ENCODE data around the gene TBC1D1. TPM values are rescaled to one million over a fixed set of nuclear protein-coding genes. Genes with fewer than 3 reads are reported as not detected.

The TBC1D1 gene
- total RNA-seq, 1 donor, result 101 TPM

DNA sequence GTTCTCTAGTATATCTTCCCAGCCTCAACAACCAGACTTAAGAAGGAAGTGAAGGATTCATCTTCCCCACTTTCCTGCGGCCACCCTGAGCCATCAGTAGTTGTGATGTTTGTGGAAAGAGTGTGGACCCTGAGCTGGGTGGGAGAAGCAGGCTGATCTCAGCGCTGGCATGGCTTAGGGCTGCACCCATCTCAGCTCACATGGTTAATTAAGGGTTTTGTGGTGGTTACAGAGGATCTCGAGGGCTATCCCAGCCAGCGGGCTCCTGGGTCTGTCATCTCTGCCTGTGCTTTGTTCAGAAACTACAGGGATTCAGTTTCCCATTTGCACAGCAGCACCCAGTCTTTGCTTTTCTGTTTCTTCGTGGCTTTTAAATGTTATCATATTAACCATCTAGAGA lies 232.7 kb downstream of the TBC1D1 start:
- no peak for DNase-seq (ENCODE audit: low read depth)
- TF ChIP-seq, protein P1, sequence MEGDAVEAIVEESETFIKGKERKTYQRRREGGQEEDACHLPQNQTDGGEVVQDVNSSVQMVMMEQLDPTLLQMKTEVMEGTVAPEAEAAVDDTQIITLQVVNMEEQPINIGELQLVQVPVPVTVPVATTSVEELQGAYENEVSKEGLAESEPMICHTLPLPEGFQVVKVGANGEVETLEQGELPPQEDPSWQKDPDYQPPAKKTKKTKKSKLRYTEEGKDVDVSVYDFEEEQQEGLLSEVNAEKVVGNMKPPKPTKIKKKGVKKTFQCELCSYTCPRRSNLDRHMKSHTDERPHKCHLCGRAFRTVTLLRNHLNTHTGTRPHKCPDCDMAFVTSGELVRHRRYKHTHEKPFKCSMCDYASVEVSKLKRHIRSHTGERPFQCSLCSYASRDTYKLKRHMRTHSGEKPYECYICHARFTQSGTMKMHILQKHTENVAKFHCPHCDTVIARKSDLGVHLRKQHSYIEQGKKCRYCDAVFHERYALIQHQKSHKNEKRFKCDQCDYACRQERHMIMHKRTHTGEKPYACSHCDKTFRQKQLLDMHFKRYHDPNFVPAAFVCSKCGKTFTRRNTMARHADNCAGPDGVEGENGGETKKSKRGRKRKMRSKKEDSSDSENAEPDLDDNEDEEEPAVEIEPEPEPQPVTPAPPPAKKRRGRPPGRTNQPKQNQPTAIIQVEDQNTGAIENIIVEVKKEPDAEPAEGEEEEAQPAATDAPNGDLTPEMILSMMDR (IDR thresholded peaks at IDR 0.05; ENCODE audit: insufficient read depth, low read depth, low read length), result no peak
- H3K4me3 ChIP-seq (ENCODE audit: low read depth, low read length), result no peak overlapping the region

DNA sequence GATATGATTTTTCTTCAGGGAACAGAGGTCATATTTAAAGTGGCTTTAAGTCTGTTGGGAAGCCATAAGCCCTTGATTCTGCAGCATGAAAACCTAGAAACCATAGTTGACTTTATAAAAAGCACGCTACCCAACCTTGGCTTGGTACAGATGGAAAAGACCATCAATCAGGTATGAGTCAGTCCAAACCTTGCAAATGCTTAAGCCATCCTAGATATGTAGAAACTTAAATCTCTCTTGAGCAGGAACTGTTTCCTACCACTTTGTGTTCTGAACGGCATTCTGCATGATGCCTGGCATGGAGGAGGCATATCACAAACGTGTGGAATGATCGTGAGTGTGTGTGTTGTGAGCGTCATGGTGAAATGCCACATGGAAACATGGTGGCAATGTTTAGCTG lies 234.1 kb downstream of the TBC1D1 start:
- no peak for DNase-seq (ENCODE audit: low read depth)
- no peak overlapping the region for H3K4me3 ChIP-seq (ENCODE audit: low read depth, low read length)
- TF ChIP-seq, protein P1 (IDR thresholded peaks at IDR 0.05; ENCODE audit: insufficient read depth, low read depth, low read length), result no peak

DNA sequence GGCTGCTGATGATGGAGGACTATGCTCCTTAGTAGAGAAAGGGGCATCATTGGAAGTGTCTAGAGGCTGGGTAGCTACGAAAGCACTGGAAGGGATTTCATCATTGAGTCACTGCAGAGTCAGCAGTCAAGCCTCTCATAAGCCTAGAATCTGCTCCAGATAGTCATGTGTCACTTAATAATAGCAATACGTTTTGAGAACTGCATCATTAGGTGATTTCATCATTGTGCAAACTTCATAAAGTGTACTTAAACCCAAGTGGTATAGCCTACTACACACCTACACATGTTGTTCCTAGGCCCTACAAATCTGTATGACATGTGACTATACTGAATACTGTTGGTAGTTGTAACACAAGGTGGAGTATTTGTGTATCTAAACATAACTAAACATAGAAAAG lies 234.9 kb downstream of the TBC1D1 start:
- DNase-seq (ENCODE audit: low read depth), result no peak
- TF ChIP-seq, protein P1 (IDR thresholded peaks at IDR 0.05; ENCODE audit: insufficient read depth, low read depth, low read length), result no peak

DNA sequence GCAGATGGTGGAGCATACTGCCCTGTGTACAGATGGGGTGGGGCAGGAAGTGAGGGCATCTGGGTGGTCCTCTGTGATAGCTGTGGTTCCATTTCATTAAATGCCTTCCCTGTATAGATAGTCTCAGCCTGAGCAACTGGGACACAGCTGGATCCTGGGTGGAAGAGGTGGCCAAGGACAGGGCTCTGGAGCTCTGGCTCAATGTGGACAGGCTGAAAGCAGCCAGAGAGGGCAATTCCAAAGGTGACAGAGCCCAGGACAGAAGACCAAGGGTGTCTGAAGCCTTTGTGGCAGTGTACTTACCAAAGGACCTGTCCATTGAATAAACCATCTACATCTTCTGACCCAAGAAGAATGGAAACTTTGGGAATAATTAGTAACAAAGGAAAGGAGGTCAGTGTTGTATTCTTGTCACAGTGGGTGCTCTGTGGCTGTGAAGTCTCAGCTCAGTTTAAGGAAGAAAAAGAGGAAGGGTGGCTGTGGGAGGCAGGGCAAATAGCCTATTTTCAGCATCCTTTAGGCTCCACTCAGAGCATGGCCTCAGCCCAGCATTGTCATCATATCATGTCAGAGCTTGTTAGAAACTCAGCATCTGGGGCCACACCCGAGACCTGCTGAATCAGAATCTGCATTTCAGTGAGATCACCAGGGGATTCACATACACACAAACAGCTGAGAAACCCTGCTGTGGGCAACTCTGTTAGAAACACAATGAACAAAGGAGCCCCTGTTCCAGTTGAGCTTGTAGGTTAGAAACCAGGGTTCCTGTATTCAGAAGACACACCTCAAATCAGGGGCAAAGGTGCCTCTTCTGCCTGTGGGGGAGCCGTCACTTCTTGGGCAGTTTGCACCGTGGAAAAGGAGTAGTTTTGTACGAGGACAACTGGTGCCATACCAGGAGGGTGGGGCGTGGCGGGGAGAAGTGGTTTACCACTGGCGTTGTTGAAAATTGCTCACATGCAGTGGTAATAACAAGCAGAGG lies 237.9 kb downstream of the TBC1D1 start:
- H3K4me3 ChIP-seq (ENCODE audit: low read depth, low read length), result no peak overlapping the region
- TF ChIP-seq, protein P1 (IDR thresholded peaks at IDR 0.05; ENCODE audit: insufficient read depth, low read depth, low read length), result no peak
- DNase-seq (ENCODE audit: low read depth), result no peak

More for the DNA sequence above, 234.9 kb downstream of the TBC1D1 start:
- no peak overlapping the region for H3K4me3 ChIP-seq (ENCODE audit: low read depth, low read length)

DNA sequence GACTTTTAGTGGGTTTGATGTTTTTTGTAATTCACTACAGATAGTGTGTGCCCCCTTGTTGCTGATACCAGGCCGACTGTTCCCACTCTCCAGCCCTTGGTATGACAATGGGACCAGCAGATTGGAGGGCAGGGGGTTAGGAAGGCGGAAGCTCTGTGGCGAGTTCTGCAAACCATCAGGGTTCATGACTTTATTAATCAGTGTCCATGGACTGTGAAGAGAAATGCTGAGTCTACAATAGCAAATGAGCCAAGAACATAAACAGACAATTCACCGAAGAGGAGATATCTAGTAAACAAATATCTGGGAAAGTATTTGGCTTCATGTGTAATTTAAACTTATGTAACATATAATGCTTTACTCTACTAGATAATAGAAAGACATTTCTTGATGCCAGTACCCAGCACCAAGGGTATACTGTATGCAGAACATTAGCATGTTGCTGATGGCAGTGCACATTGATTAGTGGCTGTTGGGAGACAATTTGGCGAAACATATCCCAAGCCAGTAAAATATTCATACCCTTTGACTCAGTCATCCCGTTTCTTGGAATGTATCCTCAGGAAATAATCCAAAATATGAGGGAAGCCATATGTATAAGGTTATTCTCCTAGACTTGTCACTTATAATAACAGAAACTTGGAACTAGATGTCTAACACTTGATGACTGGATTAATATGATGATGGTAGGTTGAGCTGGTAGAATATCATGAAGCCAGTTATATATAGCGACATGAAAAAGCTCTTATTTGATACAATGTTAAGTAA lies 238.8 kb downstream of the TBC1D1 start:
- no peak overlapping the region for H3K4me3 ChIP-seq (ENCODE audit: low read depth, low read length)
- peak; percentile 78 for DNase-seq (ENCODE audit: low read depth)
- TF ChIP-seq, protein P1 (IDR thresholded peaks at IDR 0.05; ENCODE audit: insufficient read depth, low read depth, low read length), result no peak

DNA sequence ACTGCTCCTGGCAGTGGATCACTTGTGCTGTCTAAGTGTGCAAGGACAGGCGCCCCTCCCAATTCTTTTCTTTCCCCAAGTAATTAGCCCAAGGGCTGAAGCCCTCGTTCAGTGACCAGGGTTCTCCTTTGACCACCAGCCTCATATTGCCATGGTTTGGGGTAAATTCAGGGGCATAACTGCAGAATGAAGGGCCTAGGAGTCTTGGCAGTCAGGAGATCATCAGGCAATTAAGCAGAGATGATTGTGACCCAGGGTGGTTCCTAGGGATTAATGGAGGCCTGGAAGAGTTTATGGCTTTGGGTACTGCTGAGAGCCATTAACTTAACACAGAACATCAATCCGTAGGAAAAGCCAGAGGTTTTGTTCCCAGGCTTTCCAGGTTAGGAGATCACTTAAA lies 240.0 kb downstream of the TBC1D1 start:
- DNase-seq (ENCODE audit: low read depth), result no peak
- TF ChIP-seq, protein P1 (IDR thresholded peaks at IDR 0.05; ENCODE audit: insufficient read depth, low read depth, low read length), result no peak

More for the DNA sequence above, 240.0 kb downstream of the TBC1D1 start:
- H3K4me3 ChIP-seq (ENCODE audit: low read depth, low read length), result no peak overlapping the region
